Spleen (tissue), 11 donors: ENCODE results near the gene SHISA4. TPM values are rescaled to one million over a fixed set of nuclear protein-coding genes. Genes with fewer than 3 reads are reported as not detected.
A peak's percentile ranks its signal among the peaks of the same experiment; 100 is the strongest.

Experiments
- DNase-seq: peaks from one replicate; pipeline ENCODE4 v3.0.0-alpha.2; 2020
- H3K27ac ChIP-seq, 8 donors: fragments of 200-600 bp; sonication (generic) in 7 of 8; 1 replicate in 4 of 8; 2 replicates in 4 of 8; pipeline versions ENCODE4 v1.5.0 to v1.8.0; 2016 to 2021; ENCODE audit warnings: inconsistent platforms in 4 of 8, mild to moderate bottlenecking in 4 of 8, moderate library complexity in 1 of 8
- H3K27me3 ChIP-seq, 7 donors: fragments of 200-600 bp; sonication (generic) in 6 of 7; replicated peaks in 1 of 7; 1 replicate in 4 of 7; 2 replicates in 3 of 7; pipeline versions ENCODE4 v1.5.0 to v1.8.0; 2016 to 2021; ENCODE audit warnings: inconsistent platforms in 3 of 7, mild to moderate bottlenecking in 1 of 7
- H3K36me3 ChIP-seq, 6 donors: fragments of 200-600 bp; sonication (generic) in 5 of 6; 1 replicate in 4 of 6; 2 replicates in 2 of 6; pipeline versions ENCODE4 v1.5.0 to v1.8.0; 2016 to 2021; ENCODE audit warnings: inconsistent platforms in 2 of 6
- H3K4me1 ChIP-seq, 6 donors: fragments of 200-600 bp; sonication (generic) in 5 of 6; 1 replicate in 3 of 6; 2 replicates in 3 of 6; pipeline versions ENCODE4 v1.5.0 to v1.8.0; 2016 to 2021; ENCODE audit warnings: inconsistent platforms in 3 of 6
- H3K4me3 ChIP-seq, 8 donors: fragments of 200-600 bp; sonication (generic) in 7 of 8; 1 replicate in 4 of 8; 2 replicates in 4 of 8; pipeline versions ENCODE4 v1.5.0 to v1.8.0; 2016 to 2021; ENCODE audit warnings: inconsistent platforms in 4 of 8, mild to moderate bottlenecking in 4 of 8, moderate library complexity in 2 of 8
- H3K9me3 ChIP-seq, 8 donors: fragments of 200-600 bp; sonication (generic) in 7 of 8; 1 replicate in 4 of 8; 2 replicates in 4 of 8; pipeline versions ENCODE4 v1.5.0 to v1.8.0; 2016 to 2021; ENCODE audit warnings: inconsistent platforms in 4 of 8
- CTCF ChIP-seq, 11 experiments: fragments of 200-600 bp in 7 of 11; fragments of 450-650 bp in 4 of 11; sonication (generic) in 4 of 11; IDR thresholded peaks in 8 of 11; conservative IDR thresholded peaks in 3 of 11; 1 replicate in 7 of 11; 2 replicates in 4 of 11; pipeline versions ENCODE4 v1.4.0 to v1.8.0; 2016 to 2021; ENCODE audit warnings: antibody characterized with exemption in 11 of 11, inconsistent platforms in 4 of 11, mild to moderate bottlenecking in 1 of 11
- POLR2A ChIP-seq, 3 donors: fragments of 450-650 bp; IDR thresholded peaks; one replicate each; pipeline ENCODE4 v1.5.1; 2017; ENCODE audit warnings: antibody characterized with exemption in 3 of 3, mild to moderate bottlenecking in 1 of 3
- POLR2AphosphoS5 ChIP-seq, 3 donors: sonication (generic); formaldehyde crosslinking; IDR thresholded peaks; one replicate each; pipeline ENCODE4 v1.5.1; 2017; ENCODE audit warnings: antibody characterized with exemption in 3 of 3
- WGBS, 5 donors: extraction: QIAGEN DNeasy Blood & Tissue Kit in 3 of 5; methylation state at CpG; one replicate each; pipeline versions ENCODE4 v1.1.5 to v1.1.7; 2013 to 2018; 5-methylcytosine and 5-hydroxymethylcytosine counted together
- intact Hi-C: fragments of 100-400 bp; cut with DNase I; formaldehyde crosslinking; loops from one replicate; pipeline ENCODE4 v1.15.0; 2023; ENCODE audit warnings: low total_unique reads
- polyA plus RNA-seq, 3 donors: library from polyadenylated mRNA; stranded (reverse); fragments of 200-250 nt; gene quantifications; one replicate each; pipeline ENCODE4 v1.2.1, GENCODE V29; 2013
- total RNA-seq, 7 donors: library from RNA; depleted of rRNA in 3 of 7; stranded (reverse); fragments of >200 nt in 3 of 7; fragmentation: NEBNext Ultra II Directional in 4 of 7; extraction: Animal tissue kit (Norgen Biotek cat#: 25700) in 4 of 7; gene quantifications; one replicate each; pipeline versions ENCODE4 v1.1.0 to v1.2.1, GENCODE V29; 2016 to 2021
- donor health status: healthy with polysubstance abuse.
- donor health status: DM: no; HTN: no; CAD: no; lungs with moderate emphysema.
- donor health status: DM: no; HTN: no; CAD: no.
- donor health status: Bipolar disorder and iron deficiency.
- donor health status: healthy.
- donor health status: DM: no; HTN: no; CAD: no.
- donor health status: DM: yes; HTN: yes; CAD: no.

SHISA4 gene
- total and polyA plus RNA-seq, 10 donors: 3.2 to 13.3 (median 6.2) TPM

- DNase-seq: no peak
- H3K4me3 ChIP-seq: no peak overlapping the region
- intact Hi-C loops: no loop called here
- no peak overlapping the region for H3K27ac ChIP-seq
- H3K4me1 ChIP-seq: no peaks in the 10 kb centered on the region
- 78 to 94% (median 89%) methylated on average over 3 of the region's 3 CpGs for WGBS, 5 donors
- H3K9me3 ChIP-seq: no peaks in the 10 kb centered on the region
- peaks cover 0 to 10% (median 0%) of the 10 kb centered on the region in 7 donors for H3K27me3 ChIP-seq
- no peaks in the 10 kb centered on the region for H3K36me3 ChIP-seq
- TF ChIP-seq POLR2AphosphoS5 (IDR thresholded peaks at IDR 0.05) (no peak), POLR2A (IDR thresholded peaks at IDR 0.05) (no peak), CTCF (IDR thresholded peaks at IDR 0.05 in 8 of 11, conservative IDR thresholded peaks at IDR 0.05 in 3 of 11) (no peak)
These were observed 39.6 kb downstream of the SHISA4 start for GRCh38 chr1:201928266-201928665.

- intact Hi-C loops: no loop called here
- no peak for DNase-seq
- Histone ChIP-seq H3K4me1 (no peaks in the 10 kb centered on the region), H3K27me3 (peaks cover 0 to 10% (median 0%) of the 10 kb centered on the region in 7 donors), H3K27ac (no peak overlapping the region), H3K36me3 (no peaks in the 10 kb centered on the region), H3K4me3 (no peak overlapping the region), H3K9me3 (no peaks in the 10 kb centered on the region)
- TF ChIP-seq POLR2A (IDR thresholded peaks at IDR 0.05) (no peak), POLR2AphosphoS5 (IDR thresholded peaks at IDR 0.05) (no peak), CTCF (IDR thresholded peaks at IDR 0.05 in 8 of 11, conservative IDR thresholded peaks at IDR 0.05 in 3 of 11) (no peak)
- 61 to 72% (median 69%) methylated on average over 4 of the region's 4 CpGs for WGBS, 5 donors
These were observed 41.4 kb downstream of the SHISA4 start for GRCh38 chr1:201930137-201930536.

- Histone ChIP-seq H3K36me3 (no peaks in the 10 kb centered on the region), H3K4me3 (no peak overlapping the region), H3K27me3 (peaks cover 0 to 10% (median 0%) of the 10 kb centered on the region in 7 donors), H3K9me3 (no peaks in the 10 kb centered on the region), H3K4me1 (no peaks in the 10 kb centered on the region), H3K27ac (no peak overlapping the region)
- no peak for DNase-seq
- intact Hi-C loops: no loop called here
- 72 to 82% (median 75%) methylated on average over 5 of the region's 5 CpGs for WGBS, 5 donors
- TF ChIP-seq POLR2AphosphoS5 (IDR thresholded peaks at IDR 0.05) (no peak), POLR2A (IDR thresholded peaks at IDR 0.05) (no peak), CTCF (IDR thresholded peaks at IDR 0.05 in 8 of 11, conservative IDR thresholded peaks at IDR 0.05 in 3 of 11) (no peak)
These were observed 42.1 kb downstream of the SHISA4 start for GRCh38 chr1:201930803-201931202.

GRCh38 chr1:201933840-201934430 is 45.2 kb downstream of the SHISA4 start:
- no peak for TF ChIP-seq CTCF (IDR thresholded peaks at IDR 0.05 in 8 of 11, conservative IDR thresholded peaks at IDR 0.05 in 3 of 11)
- no peaks in the 10 kb centered on the region for H3K36me3 ChIP-seq
- peaks cover 0 to 6% (median 0%) of the 10 kb centered on the region in 6 donors for H3K4me1 ChIP-seq
- WGBS, 5 donors: 57 to 74% (median 68%) methylated on average over 5 of the region's 5 CpGs
- no peak for DNase-seq
- H3K9me3 ChIP-seq: no peaks in the 10 kb centered on the region
- intact Hi-C loops: no loop called here
- peak overlapping the region in 3 of 8 donors; percentile 3 to 40 (median 30) for H3K27ac ChIP-seq
- H3K4me3 ChIP-seq: no peak overlapping the region
- H3K27me3 ChIP-seq: peaks cover 0 to 10% (median 0%) of the 10 kb centered on the region in 7 donors
